Neural progenitor cell (in vitro differentiated cells): Measurements from ENCODE around the gene AGPS. TPM values are rescaled to one million over a fixed set of nuclear protein-coding genes. Genes with fewer than 3 reads are reported as not detected.

Experiments used
- DNase-seq: peaks from one replicate; pipeline ENCODE4 v3.0.0-alpha.2; 2016; ENCODE audit warnings: low spot score
- H2AFZ ChIP-seq: fragments of 200-600 bp; sonication (generic); replicated peaks from 2 replicates; pipeline ENCODE4 v1.6.1; 2016; ENCODE audit warnings: antibody characterized with exemption
- H3F3A ChIP-seq: fragments of 200-600 bp; sonication (generic); 2 replicates; pipeline ENCODE4 v1.6.1; 2016; ENCODE audit warnings: antibody characterized with exemption, low read depth
- H3K27ac ChIP-seq: fragments of 200-600 bp; sonication (generic); 2 replicates; pipeline ENCODE4 v1.5.1; 2016; ENCODE audit warnings: mild to moderate bottlenecking
- H3K27me3 ChIP-seq: fragments of 200-600 bp; sonication (generic); 2 replicates; pipeline ENCODE4 v1.6.1; 2016; ENCODE audit warnings: mild to moderate bottlenecking, moderate library complexity
- H3K36me3 ChIP-seq: fragments of 200-600 bp; sonication (generic); 2 replicates; pipeline ENCODE4 v1.5.1; 2016
- H3K4me1 ChIP-seq: fragments of 200-600 bp; sonication (generic); 2 replicates; pipeline ENCODE4 v1.6.1; 2016; ENCODE audit warnings: mixed run types
- H3K4me2 ChIP-seq: fragments of 200-600 bp; sonication (generic); 2 replicates; pipeline ENCODE4 v1.6.1; 2016
- H3K4me3 ChIP-seq: fragments of 200-600 bp; sonication (generic); 2 replicates; pipeline ENCODE4 v1.5.1; 2016
- H3K79me2 ChIP-seq: fragments of 200-600 bp; sonication (generic); 2 replicates; pipeline ENCODE4 v1.6.1; 2016; ENCODE audit warnings: low read depth
- H3K9ac ChIP-seq: fragments of 200-600 bp; sonication (generic); 2 replicates; pipeline ENCODE4 v1.6.1; 2016
- H3K9me3 ChIP-seq: fragments of 200-600 bp; sonication (generic); 2 replicates; pipeline ENCODE4 v1.5.1; 2016; ENCODE audit warnings: low read depth
- H4K20me1 ChIP-seq: fragments of 200-600 bp; sonication (generic); 2 replicates; pipeline ENCODE4 v1.6.1; 2016; ENCODE audit warnings: low read depth
- H3K27ac Mint-ChIP-seq: 3 replicates; pipeline ENCODE4 v1.8.0; 2021; ENCODE audit warnings: mixed read lengths
- H3K27me3 Mint-ChIP-seq: 2 replicates; pipeline ENCODE4 v1.8.0; 2022; ENCODE audit warnings: low read depth, mild to moderate bottlenecking, inconsistent platforms, moderate library complexity, mixed read lengths; ENCODE audit not compliant: insufficient read depth
- H3K36me3 Mint-ChIP-seq: 3 replicates; pipeline ENCODE4 v1.8.0; 2021; ENCODE audit warnings: mixed read lengths
- H3K4me1 Mint-ChIP-seq: 3 replicates; pipeline ENCODE4 v1.8.0; 2021; ENCODE audit warnings: mixed read lengths
- H3K4me3 Mint-ChIP-seq: 3 replicates; pipeline ENCODE4 v1.8.0; 2021; ENCODE audit warnings: mild to moderate bottlenecking, moderate library complexity, mixed read lengths
- H3K9me3 Mint-ChIP-seq: 3 replicates; pipeline ENCODE4 v1.8.0; 2020; ENCODE audit warnings: mixed read lengths
- CTCF ChIP-seq: fragments of 200-600 bp; sonication (generic); IDR thresholded peaks from 2 replicates; pipeline ENCODE4 v1.5.1; 2017; ENCODE audit warnings: antibody characterized with exemption, mild to moderate bottlenecking
- EZH2 ChIP-seq: fragments of 200-600 bp; sonication (generic); IDR thresholded peaks from 2 replicates; pipeline ENCODE4 v1.6.1; 2017; ENCODE audit warnings: antibody characterized with exemption, mild to moderate bottlenecking, moderate library complexity
- EZH2phosphoT487 ChIP-seq: fragments of 200-600 bp; sonication (generic); IDR thresholded peaks from 2 replicates; pipeline ENCODE4 v1.6.1; 2017; ENCODE audit warnings: antibody characterized with exemption
- total RNA-seq: library from RNA; depleted of rRNA; stranded (reverse); fragments of >200 nt; gene quantifications from 2 replicates; pipeline ENCODE4 v1.2.3, GENCODE V29; 2015; ENCODE audit warnings: low replicate concordance

AGPS gene
- total RNA-seq, 1 donor from 2014 or later = 63.5 TPM

- no peak overlapping the region for H3K27ac Mint-ChIP-seq
- Histone ChIP-seq H3K4me1 (no peaks in the 10 kb centered on the region), H3K9ac (no peak overlapping the region), H3K36me3 (no peaks in the 10 kb centered on the region), H3K79me2 (no peaks in the 10 kb centered on the region), H3K27me3 (no peaks in the 10 kb centered on the region), H3K4me2 (no peak overlapping the region), H3K9me3 (no peaks in the 10 kb centered on the region), H3F3A (no peaks in the 10 kb centered on the region), H4K20me1 (no peaks in the 10 kb centered on the region), H3K4me3 (no peak overlapping the region), H3K27ac (no peak overlapping the region), H2AFZ (no peak overlapping the region)
- no peak for TF ChIP-seq CTCF
- TF ChIP-seq EZH2 = no peak
- no peak for TF ChIP-seq EZH2phosphoT487
- no peaks in the 10 kb centered on the region for H3K4me1 Mint-ChIP-seq
- H3K36me3 Mint-ChIP-seq = no peaks in the 10 kb centered on the region
- peaks cover 18% of the 10 kb centered on the region for H3K27me3 Mint-ChIP-seq
- H3K4me3 Mint-ChIP-seq = no peak overlapping the region
- DNase-seq = no peak
- no peaks in the 10 kb centered on the region for H3K9me3 Mint-ChIP-seq
These were observed 192.8 kb downstream of the AGPS start for GRCh38 chr2:177585234-177585863.

- Histone ChIP-seq H3F3A (no peaks in the 10 kb centered on the region), H3K36me3 (no peaks in the 10 kb centered on the region), H2AFZ (no peak overlapping the region), H3K4me1 (no peaks in the 10 kb centered on the region), H4K20me1 (no peaks in the 10 kb centered on the region), H3K4me3 (no peak overlapping the region), H3K9ac (no peak overlapping the region), H3K9me3 (no peaks in the 10 kb centered on the region), H3K27me3 (no peaks in the 10 kb centered on the region), H3K79me2 (no peaks in the 10 kb centered on the region), H3K4me2 (no peak overlapping the region), H3K27ac (no peak overlapping the region)
- no peak for DNase-seq
- Mint-ChIP-seq H3K4me3 (no peak overlapping the region), H3K36me3 (no peaks in the 10 kb centered on the region), H3K9me3 (no peaks in the 10 kb centered on the region), H3K27me3 (peaks cover 15% of the 10 kb centered on the region), H3K27ac (no peak overlapping the region), H3K4me1 (no peaks in the 10 kb centered on the region)
- TF ChIP-seq EZH2 (no peak), CTCF (no peak), EZH2phosphoT487 (no peak)
These were observed 193.6 kb downstream of the AGPS start for GRCh38 chr2:177586154-177586553.

GRCh38 chr2:177587371-177587770 is 194.8 kb downstream of the AGPS start:
- Histone ChIP-seq H3K9me3 (no peaks in the 10 kb centered on the region), H3K79me2 (no peaks in the 10 kb centered on the region), H3F3A (no peaks in the 10 kb centered on the region), H2AFZ (no peak overlapping the region), H4K20me1 (no peaks in the 10 kb centered on the region), H3K27ac (no peak overlapping the region), H3K4me1 (no peaks in the 10 kb centered on the region), H3K4me2 (no peak overlapping the region), H3K36me3 (no peaks in the 10 kb centered on the region), H3K4me3 (no peak overlapping the region), H3K27me3 (no peaks in the 10 kb centered on the region), H3K9ac (no peak overlapping the region)
- Mint-ChIP-seq H3K9me3 (no peaks in the 10 kb centered on the region), H3K27ac (no peak overlapping the region), H3K27me3 (peaks cover 15% of the 10 kb centered on the region), H3K36me3 (no peaks in the 10 kb centered on the region), H3K4me1 (no peaks in the 10 kb centered on the region), H3K4me3 (no peak overlapping the region)
- no peak for TF ChIP-seq CTCF
- TF ChIP-seq EZH2 = no peak
- no peak for TF ChIP-seq EZH2phosphoT487
- no peak for DNase-seq
